Measurements from ENCODE around the gene FBXW12.

FBXW12 gene

DNA sequence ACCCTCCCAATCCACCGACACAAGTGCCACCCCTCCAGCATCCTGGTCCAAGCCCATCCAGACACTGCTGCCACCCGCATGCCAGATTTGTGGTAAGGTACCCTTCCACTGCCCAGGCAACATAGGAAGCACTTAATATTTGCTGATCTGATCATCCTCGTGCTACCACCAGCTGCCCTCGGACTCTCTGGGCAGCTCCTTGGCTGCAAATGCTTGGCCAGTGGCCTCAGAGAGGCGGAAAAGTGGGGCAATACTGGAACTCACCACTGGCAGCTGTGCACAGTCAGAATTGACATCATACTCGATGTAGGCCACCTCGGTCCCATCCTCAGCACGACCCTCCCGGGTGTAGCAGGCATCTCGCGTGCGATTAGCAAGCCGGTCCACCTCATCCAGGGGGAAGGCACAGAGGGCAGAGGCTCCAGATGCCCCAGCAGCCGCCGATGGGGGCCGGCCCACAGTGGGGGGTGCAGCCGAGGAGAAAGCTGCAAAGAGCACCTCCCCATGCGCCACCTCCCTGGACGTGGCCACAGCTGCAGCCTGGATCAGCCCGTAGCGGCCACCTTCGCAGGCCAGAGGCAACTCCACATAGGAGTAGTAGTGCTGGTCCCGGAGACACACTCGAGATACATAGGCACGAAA lies 51.3 kb downstream of the FBXW12 start:
- no peak for DNase-seq

DNA sequence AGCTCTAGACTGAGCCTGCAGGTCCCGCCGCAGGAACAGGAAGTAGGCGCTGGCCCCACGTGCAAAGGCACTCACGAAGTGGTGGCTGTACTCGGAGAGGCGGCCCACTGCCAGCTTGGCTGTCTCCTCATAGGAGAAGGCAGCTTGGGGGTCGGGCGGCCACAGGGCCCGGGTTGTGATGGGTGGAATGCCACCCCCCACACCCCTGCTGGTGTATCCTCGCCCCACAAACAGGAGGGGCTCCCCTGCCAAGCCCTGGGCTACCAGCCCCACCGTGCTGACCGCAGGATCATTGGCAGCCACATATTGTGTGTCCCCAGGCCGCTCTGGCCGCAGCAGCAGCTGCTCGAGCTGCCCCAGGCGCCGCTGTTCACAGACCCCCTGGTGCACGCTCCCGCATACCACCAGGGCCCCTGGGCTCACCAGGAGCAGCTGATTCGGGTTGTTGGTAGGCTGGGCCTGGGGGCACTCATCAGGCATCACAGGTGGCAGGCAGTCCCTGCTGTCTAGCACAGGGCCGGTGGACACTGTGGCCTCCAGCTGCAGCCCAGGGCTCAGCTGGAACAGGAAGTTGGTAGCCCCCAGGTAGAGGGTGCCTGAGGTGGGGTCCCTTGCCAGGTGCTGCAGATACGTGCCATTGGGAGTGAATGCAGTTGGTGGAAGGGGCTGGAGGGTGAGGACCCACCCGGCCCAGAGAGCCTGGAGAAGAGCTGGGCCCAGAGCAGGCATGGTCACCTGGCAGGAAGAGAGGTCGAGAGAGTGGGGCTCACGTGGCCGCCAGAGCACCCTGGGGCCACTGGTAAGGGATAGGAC lies 52.1 kb downstream of the FBXW12 start:
- no peak for DNase-seq

GRCh38 chr3:48425281-48425812 lies 53.3 kb downstream of the FBXW12 start:
- peak; percentile 33 for DNase-seq

DNA sequence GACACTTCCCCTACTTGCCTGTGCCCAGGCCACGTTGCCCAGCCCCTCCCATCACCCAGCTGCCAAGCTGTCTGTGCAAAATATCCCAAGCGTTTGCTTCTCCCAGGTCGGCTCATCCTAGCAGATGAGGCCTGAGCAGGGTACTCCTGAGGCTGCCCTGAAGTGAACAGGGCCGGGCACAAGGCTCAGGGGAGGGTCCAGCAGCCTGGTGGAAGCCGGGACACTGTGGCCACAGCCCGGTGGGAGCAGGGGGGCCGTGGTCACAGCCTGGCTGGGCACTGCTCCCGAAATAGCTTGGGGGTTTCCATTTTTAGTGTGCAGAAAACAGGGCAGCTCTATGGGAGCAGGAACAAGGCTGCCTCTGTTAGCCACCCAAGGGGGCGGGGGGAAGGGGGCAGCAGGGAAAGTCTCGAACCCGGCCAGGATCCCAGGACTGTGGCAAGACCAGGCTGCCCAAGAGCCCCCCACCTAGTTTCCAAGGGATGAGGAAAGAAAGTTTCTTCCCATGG lies 54.4 kb downstream of the FBXW12 start:
- DNase-seq = no peak

DNA sequence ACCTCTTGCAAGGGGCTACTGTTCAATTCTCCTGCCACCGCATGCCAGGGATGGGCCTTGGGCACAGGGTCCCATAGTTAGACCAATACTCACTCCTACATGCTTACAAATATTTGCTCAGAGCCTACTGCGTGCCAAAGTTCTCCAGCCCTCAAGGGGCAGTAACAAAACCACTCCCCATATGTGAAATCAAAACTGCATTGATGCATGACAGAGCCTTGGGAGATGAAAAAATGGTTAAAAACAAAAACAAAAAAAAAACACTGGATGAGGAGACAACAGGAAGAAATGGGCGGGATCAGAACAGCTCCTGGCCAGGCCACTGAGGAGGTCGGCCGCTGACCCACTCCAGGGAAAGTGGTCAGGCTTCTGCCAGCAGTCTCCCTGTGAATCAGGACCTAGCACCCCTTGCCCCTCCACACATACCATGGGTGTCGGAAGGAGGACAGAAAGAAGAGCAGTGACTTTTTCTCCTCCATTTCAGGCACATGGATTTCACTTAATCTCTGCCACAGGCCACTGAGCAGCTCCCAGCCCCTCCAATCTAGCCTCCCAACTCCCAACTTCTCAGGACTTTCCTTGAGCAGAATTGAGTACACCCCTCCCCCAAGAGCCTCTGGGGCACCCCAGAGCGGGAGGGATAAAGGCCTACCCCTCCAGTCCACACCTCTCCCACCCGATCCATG lies 55.1 kb downstream of the FBXW12 start:
- no peak for DNase-seq

- no peak for DNase-seq
Observed at GRCh38 chr3:48427630-48427962, 55.6 kb downstream of the FBXW12 start.

DNA sequence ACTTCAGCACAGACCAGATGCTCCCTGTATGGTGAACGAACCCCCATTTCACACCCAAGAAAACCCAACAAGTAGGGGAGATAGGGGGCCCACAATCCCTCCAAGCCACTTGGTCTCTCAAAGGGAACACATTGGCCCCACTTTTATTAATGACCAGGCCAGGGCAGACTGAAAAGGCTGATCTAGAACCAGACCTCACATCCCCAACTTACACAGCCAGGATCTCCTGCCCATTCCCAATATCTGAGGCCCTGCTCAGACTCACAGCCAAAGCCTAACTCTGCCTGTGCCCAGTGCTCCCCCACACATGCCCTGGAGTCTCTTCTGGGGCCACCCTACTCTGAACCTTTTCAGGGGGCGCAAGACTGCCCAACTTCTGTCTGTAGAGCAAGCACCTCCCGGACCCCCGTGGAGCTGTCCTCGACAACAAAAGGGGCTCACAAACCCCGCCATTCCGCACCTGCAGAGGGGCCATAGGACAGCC lies 56.1 kb downstream of the FBXW12 start:
- DNase-seq = no peak

GRCh38 chr3:48428572-48429316 lies 56.7 kb downstream of the FBXW12 start:
- peak; percentile 28 for DNase-seq

DNA sequence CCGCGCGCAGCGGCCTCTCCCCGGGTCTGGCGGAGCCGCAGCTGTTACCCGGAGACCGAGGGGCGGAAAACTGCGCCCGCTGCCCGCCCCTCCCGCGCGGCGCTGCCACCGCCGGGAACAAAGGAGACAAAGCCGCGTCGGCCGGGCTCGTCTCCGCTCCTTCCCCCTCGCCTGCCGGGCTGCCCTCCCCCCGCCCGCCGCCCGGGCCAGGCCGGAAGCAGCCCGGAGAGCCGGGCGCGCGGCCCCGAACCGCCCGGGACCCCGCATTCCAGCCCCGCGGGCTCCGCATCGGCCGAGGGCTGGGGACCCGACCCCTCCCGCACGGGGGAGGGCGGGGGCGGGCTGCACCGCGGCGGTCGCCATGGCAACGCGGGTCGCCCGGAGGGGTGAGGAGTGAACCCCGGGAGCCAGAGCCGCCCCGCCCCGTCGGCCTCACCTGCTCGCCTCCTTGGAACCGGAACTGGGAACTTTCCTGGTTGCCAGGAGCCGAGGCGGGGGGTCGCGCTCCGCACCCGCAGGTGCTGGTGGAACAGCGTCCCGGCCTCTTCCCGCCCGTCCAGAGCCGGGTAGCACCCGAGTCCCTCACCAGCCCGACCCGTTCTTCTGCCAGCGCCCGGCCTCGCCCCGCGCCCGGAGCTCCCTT lies 57.4 kb downstream of the FBXW12 start:
- DNase-seq = peak; percentile 46

DNA sequence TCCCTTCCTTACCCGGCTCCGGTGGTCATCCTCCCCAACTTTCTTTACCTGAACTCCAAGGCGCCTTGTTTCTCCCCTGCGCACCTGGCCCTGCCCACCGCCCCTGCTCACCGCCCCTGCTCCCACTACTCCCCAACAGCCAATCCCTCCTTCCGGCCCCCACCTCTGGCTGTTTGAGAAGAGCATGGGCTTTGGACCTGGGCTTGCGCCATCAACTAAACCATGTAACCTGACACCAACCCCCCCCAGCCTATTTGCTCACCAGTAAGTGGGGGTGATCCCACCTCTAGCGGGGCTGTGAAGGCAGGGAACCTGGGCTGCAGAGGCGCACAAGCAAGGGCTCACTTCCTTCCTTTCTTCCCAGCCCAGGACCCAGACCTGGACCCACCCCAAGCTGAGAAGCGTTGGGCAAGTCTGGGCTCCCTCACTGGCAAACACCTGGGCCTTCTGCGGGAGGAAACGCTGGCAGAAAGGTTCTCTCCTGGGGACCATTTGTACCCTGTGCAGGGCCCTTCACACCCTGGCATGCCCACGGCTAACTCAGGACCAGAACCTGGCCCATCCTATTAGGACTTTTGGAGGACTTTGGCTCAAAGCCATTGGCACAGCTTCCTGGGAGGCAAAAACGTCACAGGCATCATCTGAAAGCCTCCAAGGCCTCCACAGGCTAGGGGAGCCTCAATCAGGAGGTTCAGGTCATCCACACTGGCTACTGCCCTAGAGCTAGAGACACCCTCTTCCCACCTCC lies 58.1 kb downstream of the FBXW12 start, which contains the start of gene PLXNB1:
Gene PLXNB1, minus strand, starts transcription at position 127 of the 748 bp plus-strand sequence. CDS start 5,475 bp downstream, outside the sequence.
- peak; percentile 49 for DNase-seq

GRCh38 chr3:48430708-48431101 lies 58.7 kb downstream of the FBXW12 start:
- DNase-seq = no peak

- no peak for DNase-seq
Observed at GRCh38 chr3:48431224-48432029, 59.4 kb downstream of the FBXW12 start.

- no peak for DNase-seq
Observed at GRCh38 chr3:48432411-48433371, 60.7 kb downstream of the FBXW12 start.

DNA sequence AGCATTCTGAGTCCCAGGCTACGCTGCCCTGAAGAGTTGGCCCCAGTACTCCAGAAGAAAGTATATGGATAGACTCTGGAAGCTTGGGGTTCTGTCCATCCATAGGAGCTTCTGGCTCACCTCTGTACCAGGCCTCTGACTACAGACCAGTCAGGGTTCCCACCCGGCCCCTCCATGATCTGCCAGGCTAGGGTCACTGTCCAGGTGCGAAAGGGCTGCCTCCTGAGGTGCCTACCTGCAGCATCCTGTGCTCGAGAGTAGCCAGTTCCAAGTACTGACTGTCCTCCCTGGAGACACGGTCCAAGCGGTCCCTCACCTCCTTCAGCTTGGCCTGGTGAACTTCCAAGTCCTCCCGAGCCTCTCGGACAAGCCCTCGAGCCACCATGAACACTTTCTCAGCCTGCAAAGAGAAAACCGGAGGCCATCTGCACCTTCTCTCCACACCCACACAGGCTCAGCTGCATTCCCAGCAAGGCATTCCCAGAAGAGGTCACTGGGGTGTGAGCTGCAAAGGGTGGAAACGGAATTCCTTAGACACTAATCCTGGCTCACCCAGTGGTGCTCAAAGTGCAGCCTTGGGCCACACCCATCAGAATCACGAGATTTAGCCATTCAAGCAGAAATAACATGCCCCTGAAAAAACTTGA lies 61.6 kb downstream of the FBXW12 start:
- DNase-seq = no peak

DNA sequence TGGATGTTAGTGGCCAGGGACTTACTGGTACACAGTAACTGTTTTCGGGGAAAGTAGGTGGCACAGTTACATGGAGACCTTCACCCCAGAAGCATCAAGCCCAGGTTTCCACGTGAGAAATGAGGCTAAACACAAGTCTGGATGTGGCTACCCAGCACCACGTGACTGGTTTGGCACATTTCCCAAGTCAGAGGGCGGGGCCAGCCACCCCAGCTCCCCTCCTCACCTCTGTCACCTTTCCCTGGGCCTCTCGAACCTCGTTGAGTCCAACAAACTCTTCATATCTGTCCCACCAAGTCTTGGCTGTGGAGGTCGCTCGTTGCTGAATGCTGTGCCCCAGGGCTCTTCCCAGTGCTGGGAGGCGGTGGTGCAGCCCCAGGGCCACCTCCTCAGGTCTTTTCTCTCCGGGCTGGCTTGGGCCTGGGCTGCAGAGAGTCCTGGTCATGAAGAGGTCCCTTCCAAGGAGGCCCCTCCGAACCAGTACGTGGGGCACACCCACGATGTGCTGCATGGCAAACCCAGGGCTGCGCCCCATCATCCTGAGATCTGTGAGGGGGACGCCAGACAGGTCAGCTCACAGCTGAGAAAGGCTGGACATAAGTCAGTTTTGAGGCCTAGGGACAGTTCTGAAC lies 62.7 kb downstream of the FBXW12 start:
- DNase-seq = no peak

DNA sequence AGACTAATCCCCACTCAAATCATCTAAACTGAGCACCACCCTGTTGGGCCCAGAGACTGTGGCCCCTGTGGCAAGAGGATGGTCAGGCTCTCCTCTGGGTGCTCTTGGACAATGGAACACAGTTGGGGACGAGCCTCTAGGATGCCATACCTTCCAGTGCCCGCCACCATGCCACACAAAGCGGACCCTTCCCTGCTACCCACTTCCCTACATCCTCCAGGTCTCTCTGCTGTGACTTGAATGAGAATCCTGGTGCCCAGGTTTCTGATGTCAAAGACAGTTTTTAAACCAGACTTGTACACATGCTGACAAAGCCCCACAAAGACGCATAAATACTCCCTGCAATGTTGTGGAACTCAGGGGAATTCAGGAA lies 63.2 kb downstream of the FBXW12 start:
- DNase-seq = no peak

DNA sequence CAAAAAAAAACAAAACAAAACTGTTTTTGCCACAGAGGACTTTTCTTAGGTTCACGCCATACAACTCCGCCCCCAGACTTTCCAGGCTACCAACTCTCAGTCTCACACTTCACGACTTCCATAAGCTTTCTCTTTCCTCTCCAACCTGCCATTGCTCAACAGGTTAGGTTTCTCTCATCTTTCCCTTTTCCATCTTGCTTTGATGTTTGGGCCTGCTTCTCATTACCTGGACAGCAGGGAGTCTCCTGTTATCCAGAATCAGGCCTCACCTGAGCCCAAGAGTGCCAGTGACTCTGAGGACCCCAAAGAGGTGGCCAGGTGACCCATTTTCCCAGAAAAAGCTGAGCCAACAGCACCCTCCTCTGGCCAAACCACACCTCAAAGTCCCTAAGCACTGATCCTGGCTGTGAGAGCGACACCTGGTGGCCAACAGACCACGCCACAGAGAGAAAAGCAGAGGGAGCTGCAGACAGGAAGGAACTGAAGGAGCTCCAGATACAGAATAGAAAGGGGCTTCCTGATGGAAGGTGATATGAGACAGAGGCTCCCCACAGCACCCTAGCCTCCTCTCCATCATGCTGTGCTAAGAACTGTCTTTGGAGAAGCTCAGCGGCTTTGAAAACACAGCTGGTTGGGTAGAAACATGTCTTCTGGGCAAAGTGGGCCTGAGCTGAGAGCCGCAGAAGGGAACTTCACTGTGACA lies 63.9 kb downstream of the FBXW12 start:
- DNase-seq = peak; percentile 80
